Liver (tissue), 9 donors: ENCODE data around the gene ULK1. TPM values are rescaled to one million over a fixed set of nuclear protein-coding genes. Genes with fewer than 3 reads are reported as not detected.

ENCODE experiments used
- DNase-seq: peaks from one replicate; pipeline ENCODE4 v3.0.0-alpha.2; 2017; ENCODE audit warnings: low spot score
- H3K27ac ChIP-seq, 2 donors: one replicate each; pipeline ENCODE4 v1.7.0; 2013; ENCODE audit warnings: inconsistent platforms in 2 of 2, low read length in 2 of 2, control low read depth in 1 of 2, low read depth in 1 of 2, mild to moderate bottlenecking in 1 of 2
- H3K27me3 ChIP-seq, 4 donors: one replicate each; pipeline versions ENCODE4 v1.6.1 to v1.7.0; 2013; ENCODE audit warnings: low read length in 3 of 4, inconsistent platforms in 1 of 4, mild to moderate bottlenecking in 1 of 4, moderate library complexity in 1 of 4; ENCODE audit not compliant: control insufficient read depth in 4 of 4, insufficient read depth in 4 of 4
- H3K36me3 ChIP-seq, 4 donors: one replicate each; pipeline versions ENCODE4 v1.6.1 to v1.7.0; 2013; ENCODE audit warnings: low read length in 3 of 4, mild to moderate bottlenecking in 3 of 4, low read depth in 1 of 4, moderate library complexity in 1 of 4; ENCODE audit not compliant: control insufficient read depth in 4 of 4, insufficient read depth in 3 of 4
- H3K4me1 ChIP-seq, 4 donors: one replicate each; pipeline versions ENCODE4 v1.6.1 to v1.7.0; 2013; ENCODE audit warnings: low read length in 3 of 4, mild to moderate bottlenecking in 3 of 4, moderate library complexity in 1 of 4; ENCODE audit not compliant: control insufficient read depth in 4 of 4, insufficient read depth in 4 of 4
- H3K4me3 ChIP-seq, 3 donors: one replicate each; pipeline versions ENCODE4 v1.6.1 to v1.7.0; 2013; ENCODE audit warnings: low read length in 3 of 3, control low read depth in 1 of 3, low read depth in 1 of 3, mild to moderate bottlenecking in 1 of 3
- H3K9ac ChIP-seq, 2 donors: one replicate each; pipeline ENCODE4 v1.7.0; 2013; ENCODE audit warnings: low read length in 2 of 2, mild to moderate bottlenecking in 2 of 2, moderate library complexity in 2 of 2, control low read depth in 1 of 2, low read depth in 1 of 2
- H3K9me3 ChIP-seq, 4 donors: one replicate each; pipeline versions ENCODE4 v1.6.1 to v1.7.0; 2013; ENCODE audit warnings: low read length in 3 of 4; ENCODE audit not compliant: control insufficient read depth in 4 of 4
- EGR1 ChIP-seq, 2 donors: IDR thresholded peaks; 2 replicates each; pipeline ENCODE4 v1.6.1; 2016 to 2018; ENCODE audit warnings: antibody characterized with exemption in 2 of 2, low read depth in 2 of 2
- FOXA1 ChIP-seq: IDR thresholded peaks from 2 replicates; pipeline ENCODE4 v1.6.1; 2016; ENCODE audit warnings: antibody characterized with exemption
- FOXA2 ChIP-seq: IDR thresholded peaks from 2 replicates; pipeline ENCODE4 v1.6.1; 2016; ENCODE audit warnings: antibody characterized with exemption
- GABPA ChIP-seq, 2 donors: IDR thresholded peaks in 1 of 2; conservative IDR thresholded peaks in 1 of 2; 2 replicates each; pipeline ENCODE4 v1.6.1; 2016; ENCODE audit warnings: antibody characterized with exemption in 2 of 2, mild to moderate bottlenecking in 1 of 2, moderate library complexity in 1 of 2
- HNF4A ChIP-seq, 2 donors: conservative IDR thresholded peaks; 2 replicates each; pipeline ENCODE4 v1.6.1; 2016; ENCODE audit warnings: antibody characterized with exemption in 2 of 2, mild to moderate bottlenecking in 2 of 2
- HNF4G ChIP-seq: IDR thresholded peaks from 2 replicates; pipeline ENCODE4 v1.6.1; 2016; ENCODE audit warnings: antibody characterized with exemption
- JUND ChIP-seq, 2 donors: IDR thresholded peaks; 2 replicates each; pipeline ENCODE4 v1.6.1; 2016; ENCODE audit warnings: antibody characterized with exemption in 2 of 2
- NR2F2 ChIP-seq: IDR thresholded peaks from 2 replicates; pipeline ENCODE4 v1.6.1; 2016; ENCODE audit warnings: antibody characterized with exemption
- RAD21 ChIP-seq, 2 donors: IDR thresholded peaks; 2 replicates each; pipeline ENCODE4 v1.6.1; 2016; ENCODE audit warnings: antibody characterized with exemption in 2 of 2, mild to moderate bottlenecking in 2 of 2
- RXRA ChIP-seq, 2 donors: IDR thresholded peaks; 2 replicates each; pipeline ENCODE4 v1.6.1; 2017 to 2018; ENCODE audit warnings: antibody characterized with exemption in 2 of 2, mild to moderate bottlenecking in 1 of 2
- SP1 ChIP-seq: IDR thresholded peaks from 2 replicates; pipeline ENCODE4 v1.6.1; 2018; ENCODE audit warnings: antibody characterized with exemption, mild to moderate bottlenecking
- TAF1 ChIP-seq: conservative IDR thresholded peaks from 2 replicates; pipeline ENCODE4 v1.6.1; 2016; ENCODE audit warnings: antibody characterized with exemption, mild to moderate bottlenecking
- WGBS: extraction: QIAGEN DNeasy Blood & Tissue Kit; methylation state at CpG from one replicate; pipeline ENCODE4 v1.1.7; 2013; 5-methylcytosine and 5-hydroxymethylcytosine counted together
- polyA plus RNA-seq, 2 donors: library from polyadenylated mRNA; stranded (reverse) in 1 of 2; unstranded in 1 of 2; fragments of 200-250 nt in 1 of 2; fragments of >200 nt in 1 of 2; fragmentation: Nextera tagmentation in 1 of 2; extraction: Ambion mirVana in 1 of 2; gene quantifications; one replicate each; pipeline versions ENCODE4 v1.2.1 to v1.2.3, GENCODE V29; 2013 to 2015
- total RNA-seq, 2 donors: library from RNA; depleted of rRNA; stranded (reverse); fragments of >200 nt; gene quantifications; one replicate each; pipeline ENCODE4 v1.2.3, GENCODE V29; 2014
- TF ChIP-seq, protein P1 (sequence below): IDR thresholded peaks from 2 replicates; pipeline ENCODE4 v1.6.1; 2016; ENCODE audit warnings: antibody characterized with exemption
- TF ChIP-seq, protein P2 (sequence below): IDR thresholded peaks from 2 replicates; pipeline ENCODE4 v1.6.1; 2016; ENCODE audit warnings: antibody characterized with exemption
- TF ChIP-seq, protein P3 (sequence below): fragments of 150-350 bp; IDR thresholded peaks from 2 replicates; pipeline ENCODE4 v1.5.1; 2017; ENCODE audit warnings: improper control_type of control experiment, low read depth, low read length; ENCODE audit not compliant: missing input control
- TF ChIP-seq, protein P4 (sequence below): IDR thresholded peaks from 2 replicates; pipeline ENCODE4 v1.6.1; 2016; ENCODE audit warnings: antibody characterized with exemption
- TF ChIP-seq, protein P5 (sequence below): IDR thresholded peaks from 2 replicates; pipeline ENCODE4 v1.6.1; 2016; ENCODE audit warnings: antibody characterized with exemption, mild to moderate bottlenecking
- donor health status: healthy.
- donor health status: healthy.
- donor health status: healthy.
- donor health status: healthy.
- donor health status: healthy.

ULK1 gene
- total and polyA plus RNA-seq, 4 donors, result 12.5 to 41.7 (median 15.1) TPM

DNA sequence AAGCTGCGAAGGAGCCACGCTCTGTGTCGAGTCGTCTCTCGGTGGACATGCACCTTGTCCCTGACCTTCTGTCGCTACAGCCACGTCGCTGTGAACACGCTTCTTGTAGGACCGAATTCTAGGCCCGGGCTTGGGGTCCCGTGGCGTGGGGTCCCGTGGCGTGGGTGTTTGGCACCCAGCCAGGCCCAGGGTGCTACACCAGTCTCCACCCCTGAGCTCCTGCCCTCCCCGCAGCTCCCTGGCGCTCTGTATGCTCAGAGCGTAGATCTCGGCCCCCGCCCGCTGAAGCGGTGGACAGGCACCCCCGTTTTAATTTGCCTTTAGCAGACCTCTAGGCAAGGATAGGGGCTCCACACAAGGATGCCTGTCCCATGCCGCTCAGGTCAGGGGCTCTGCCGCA is 49.8 kb upstream of the ULK1 start:
- WGBS, result 90% methylated on average over 25 of the region's 25 CpGs
- Histone ChIP-seq H3K9ac (no peak overlapping the region), H3K27ac (no peak overlapping the region), H3K4me1 (no peaks in the 10 kb centered on the region), H3K36me3 (no peaks in the 10 kb centered on the region), H3K4me3 (no peak overlapping the region), H3K27me3 (no peaks in the 10 kb centered on the region), H3K9me3 (no peaks in the 10 kb centered on the region)
- TF ChIP-seq FOXA2, result no peak
- TF ChIP-seq SP1, result no peak
- TF ChIP-seq, protein P1, sequence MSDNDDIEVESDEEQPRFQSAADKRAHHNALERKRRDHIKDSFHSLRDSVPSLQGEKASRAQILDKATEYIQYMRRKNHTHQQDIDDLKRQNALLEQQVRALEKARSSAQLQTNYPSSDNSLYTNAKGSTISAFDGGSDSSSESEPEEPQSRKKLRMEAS, result no peak
- TF ChIP-seq RXRA (IDR thresholded peaks at IDR 0.05), result no peak
- TF ChIP-seq JUND (IDR thresholded peaks at IDR 0.05), result no peak
- TF ChIP-seq HNF4A (conservative IDR thresholded peaks at IDR 0.05), result no peak
- TF ChIP-seq EGR1 (IDR thresholded peaks at IDR 0.05; ENCODE audit: low read depth in 2 of 2), result no peak
- no peak for TF ChIP-seq HNF4G
- TF ChIP-seq, protein P2, sequence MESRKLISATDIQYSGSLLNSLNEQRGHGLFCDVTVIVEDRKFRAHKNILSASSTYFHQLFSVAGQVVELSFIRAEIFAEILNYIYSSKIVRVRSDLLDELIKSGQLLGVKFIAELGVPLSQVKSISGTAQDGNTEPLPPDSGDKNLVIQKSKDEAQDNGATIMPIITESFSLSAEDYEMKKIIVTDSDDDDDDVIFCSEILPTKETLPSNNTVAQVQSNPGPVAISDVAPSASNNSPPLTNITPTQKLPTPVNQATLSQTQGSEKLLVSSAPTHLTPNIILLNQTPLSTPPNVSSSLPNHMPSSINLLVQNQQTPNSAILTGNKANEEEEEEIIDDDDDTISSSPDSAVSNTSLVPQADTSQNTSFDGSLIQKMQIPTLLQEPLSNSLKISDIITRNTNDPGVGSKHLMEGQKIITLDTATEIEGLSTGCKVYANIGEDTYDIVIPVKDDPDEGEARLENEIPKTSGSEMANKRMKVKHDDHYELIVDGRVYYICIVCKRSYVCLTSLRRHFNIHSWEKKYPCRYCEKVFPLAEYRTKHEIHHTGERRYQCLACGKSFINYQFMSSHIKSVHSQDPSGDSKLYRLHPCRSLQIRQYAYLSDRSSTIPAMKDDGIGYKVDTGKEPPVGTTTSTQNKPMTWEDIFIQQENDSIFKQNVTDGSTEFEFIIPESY, result no peak
- TF ChIP-seq FOXA1, result no peak
- TF ChIP-seq, protein P3, sequence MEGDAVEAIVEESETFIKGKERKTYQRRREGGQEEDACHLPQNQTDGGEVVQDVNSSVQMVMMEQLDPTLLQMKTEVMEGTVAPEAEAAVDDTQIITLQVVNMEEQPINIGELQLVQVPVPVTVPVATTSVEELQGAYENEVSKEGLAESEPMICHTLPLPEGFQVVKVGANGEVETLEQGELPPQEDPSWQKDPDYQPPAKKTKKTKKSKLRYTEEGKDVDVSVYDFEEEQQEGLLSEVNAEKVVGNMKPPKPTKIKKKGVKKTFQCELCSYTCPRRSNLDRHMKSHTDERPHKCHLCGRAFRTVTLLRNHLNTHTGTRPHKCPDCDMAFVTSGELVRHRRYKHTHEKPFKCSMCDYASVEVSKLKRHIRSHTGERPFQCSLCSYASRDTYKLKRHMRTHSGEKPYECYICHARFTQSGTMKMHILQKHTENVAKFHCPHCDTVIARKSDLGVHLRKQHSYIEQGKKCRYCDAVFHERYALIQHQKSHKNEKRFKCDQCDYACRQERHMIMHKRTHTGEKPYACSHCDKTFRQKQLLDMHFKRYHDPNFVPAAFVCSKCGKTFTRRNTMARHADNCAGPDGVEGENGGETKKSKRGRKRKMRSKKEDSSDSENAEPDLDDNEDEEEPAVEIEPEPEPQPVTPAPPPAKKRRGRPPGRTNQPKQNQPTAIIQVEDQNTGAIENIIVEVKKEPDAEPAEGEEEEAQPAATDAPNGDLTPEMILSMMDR, result no peak
- TF ChIP-seq TAF1, result no peak
- DNase-seq, result no peak

DNA sequence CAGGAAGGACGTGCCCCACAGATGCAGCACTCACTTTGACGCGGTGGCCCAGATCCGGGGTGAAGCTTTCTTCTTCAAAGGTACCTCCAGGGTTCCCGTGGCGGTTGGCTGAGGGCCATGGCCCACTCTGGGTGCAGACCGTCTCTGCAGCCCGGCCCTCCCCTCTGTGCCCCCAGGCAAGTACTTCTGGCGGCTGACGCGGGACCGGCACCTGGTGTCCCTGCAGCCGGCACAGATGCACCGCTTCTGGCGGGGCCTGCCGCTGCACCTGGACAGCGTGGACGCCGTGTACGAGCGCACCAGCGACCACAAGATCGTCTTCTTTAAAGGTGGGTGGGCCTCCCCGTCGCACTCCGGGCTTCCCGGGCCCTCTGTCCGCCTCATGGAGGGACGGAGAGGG is 49.3 kb upstream of the ULK1 start:
- H3K4me1 ChIP-seq, result no peaks in the 10 kb centered on the region
- no peak overlapping the region for H3K9ac ChIP-seq
- no peak overlapping the region for H3K4me3 ChIP-seq
- no peak overlapping the region for H3K27ac ChIP-seq
- H3K27me3 ChIP-seq, result no peaks in the 10 kb centered on the region
- WGBS, result 94% methylated on average over 29 of the region's 29 CpGs
- no peaks in the 10 kb centered on the region for H3K36me3 ChIP-seq
- DNase-seq, result no peak
- no peaks in the 10 kb centered on the region for H3K9me3 ChIP-seq
- TF ChIP-seq RAD21 (IDR thresholded peaks at IDR 0.05), result no peak
- no peak for TF ChIP-seq TAF1
- no peak for TF ChIP-seq SP1
- TF ChIP-seq JUND (IDR thresholded peaks at IDR 0.05), result no peak
- TF ChIP-seq, protein P1, result no peak
- TF ChIP-seq NR2F2, result no peak
- TF ChIP-seq, protein P2, result no peak
- TF ChIP-seq, protein P4, sequence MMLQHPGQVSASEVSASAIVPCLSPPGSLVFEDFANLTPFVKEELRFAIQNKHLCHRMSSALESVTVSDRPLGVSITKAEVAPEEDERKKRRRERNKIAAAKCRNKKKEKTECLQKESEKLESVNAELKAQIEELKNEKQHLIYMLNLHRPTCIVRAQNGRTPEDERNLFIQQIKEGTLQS, result no peak
- no peak for TF ChIP-seq FOXA2
- TF ChIP-seq GABPA (IDR thresholded peaks at IDR 0.05 in 1 of 2, conservative IDR thresholded peaks at IDR 0.05 in 1 of 2), result no peak
- no peak for TF ChIP-seq EGR1 (IDR thresholded peaks at IDR 0.05; ENCODE audit: low read depth in 2 of 2)
- no peak for TF ChIP-seq HNF4A (conservative IDR thresholded peaks at IDR 0.05)
- TF ChIP-seq, protein P3, result no peak
- no peak for TF ChIP-seq FOXA1
- TF ChIP-seq RXRA (IDR thresholded peaks at IDR 0.05), result no peak
- no peak for TF ChIP-seq HNF4G
- TF ChIP-seq, protein P5, sequence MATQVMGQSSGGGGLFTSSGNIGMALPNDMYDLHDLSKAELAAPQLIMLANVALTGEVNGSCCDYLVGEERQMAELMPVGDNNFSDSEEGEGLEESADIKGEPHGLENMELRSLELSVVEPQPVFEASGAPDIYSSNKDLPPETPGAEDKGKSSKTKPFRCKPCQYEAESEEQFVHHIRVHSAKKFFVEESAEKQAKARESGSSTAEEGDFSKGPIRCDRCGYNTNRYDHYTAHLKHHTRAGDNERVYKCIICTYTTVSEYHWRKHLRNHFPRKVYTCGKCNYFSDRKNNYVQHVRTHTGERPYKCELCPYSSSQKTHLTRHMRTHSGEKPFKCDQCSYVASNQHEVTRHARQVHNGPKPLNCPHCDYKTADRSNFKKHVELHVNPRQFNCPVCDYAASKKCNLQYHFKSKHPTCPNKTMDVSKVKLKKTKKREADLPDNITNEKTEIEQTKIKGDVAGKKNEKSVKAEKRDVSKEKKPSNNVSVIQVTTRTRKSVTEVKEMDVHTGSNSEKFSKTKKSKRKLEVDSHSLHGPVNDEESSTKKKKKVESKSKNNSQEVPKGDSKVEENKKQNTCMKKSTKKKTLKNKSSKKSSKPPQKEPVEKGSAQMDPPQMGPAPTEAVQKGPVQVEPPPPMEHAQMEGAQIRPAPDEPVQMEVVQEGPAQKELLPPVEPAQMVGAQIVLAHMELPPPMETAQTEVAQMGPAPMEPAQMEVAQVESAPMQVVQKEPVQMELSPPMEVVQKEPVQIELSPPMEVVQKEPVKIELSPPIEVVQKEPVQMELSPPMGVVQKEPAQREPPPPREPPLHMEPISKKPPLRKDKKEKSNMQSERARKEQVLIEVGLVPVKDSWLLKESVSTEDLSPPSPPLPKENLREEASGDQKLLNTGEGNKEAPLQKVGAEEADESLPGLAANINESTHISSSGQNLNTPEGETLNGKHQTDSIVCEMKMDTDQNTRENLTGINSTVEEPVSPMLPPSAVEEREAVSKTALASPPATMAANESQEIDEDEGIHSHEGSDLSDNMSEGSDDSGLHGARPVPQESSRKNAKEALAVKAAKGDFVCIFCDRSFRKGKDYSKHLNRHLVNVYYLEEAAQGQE, result no peak
